ENCODE data around the gene FUT3. TPM values are rescaled to one million over a fixed set of nuclear protein-coding genes. Genes with fewer than 3 reads are reported as not detected.

FUT3 gene
- total and polyA plus RNA-seq, 9 of the 15 experiments (the other 6 are each of a cell fraction or from before 2014, with no cell fraction given), result 0.09 TPM; not detected in 8

DNA sequence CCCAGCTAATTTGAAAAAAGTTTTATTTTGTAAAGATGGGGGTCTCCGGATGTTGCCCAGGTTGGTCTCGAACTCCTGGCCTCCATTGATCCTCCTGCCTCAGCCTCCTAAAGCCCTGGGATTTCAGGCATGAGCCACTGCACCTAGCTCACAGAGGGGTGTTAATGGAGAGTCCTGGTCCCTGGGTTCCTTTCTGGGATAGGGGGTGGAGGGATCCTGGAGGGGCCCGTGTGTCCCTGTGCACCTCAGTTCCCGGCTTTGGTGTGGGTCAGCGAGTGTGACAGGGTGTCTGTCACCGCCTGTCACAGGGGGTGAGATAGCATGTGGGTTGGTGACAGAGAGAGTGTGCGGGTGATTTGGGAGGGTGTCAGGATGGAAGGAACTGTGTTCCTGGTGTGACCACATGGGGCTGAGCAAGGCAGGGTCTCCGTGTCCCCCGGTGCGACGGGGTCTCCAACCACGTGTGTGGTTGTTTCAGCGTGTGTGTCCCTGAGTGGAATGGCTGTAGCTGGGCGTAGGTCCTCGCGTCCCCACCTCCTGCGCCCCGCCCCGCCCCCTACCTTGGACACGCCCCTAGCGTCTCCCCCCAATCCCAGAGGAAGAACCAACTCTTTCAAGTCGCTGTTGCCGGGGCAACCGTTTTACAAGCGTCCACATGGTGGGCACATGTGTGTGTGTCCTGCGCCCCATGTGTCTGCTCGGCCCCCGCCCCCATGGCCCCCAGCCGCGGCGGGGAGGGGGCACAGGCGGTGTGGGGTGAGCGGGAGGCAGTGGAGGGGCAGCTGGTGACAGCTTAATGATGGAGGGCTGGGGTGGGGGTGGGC lies 49.2 kb downstream of the FUT3 start (continued):
- TF ChIP-seq, protein P1, sequence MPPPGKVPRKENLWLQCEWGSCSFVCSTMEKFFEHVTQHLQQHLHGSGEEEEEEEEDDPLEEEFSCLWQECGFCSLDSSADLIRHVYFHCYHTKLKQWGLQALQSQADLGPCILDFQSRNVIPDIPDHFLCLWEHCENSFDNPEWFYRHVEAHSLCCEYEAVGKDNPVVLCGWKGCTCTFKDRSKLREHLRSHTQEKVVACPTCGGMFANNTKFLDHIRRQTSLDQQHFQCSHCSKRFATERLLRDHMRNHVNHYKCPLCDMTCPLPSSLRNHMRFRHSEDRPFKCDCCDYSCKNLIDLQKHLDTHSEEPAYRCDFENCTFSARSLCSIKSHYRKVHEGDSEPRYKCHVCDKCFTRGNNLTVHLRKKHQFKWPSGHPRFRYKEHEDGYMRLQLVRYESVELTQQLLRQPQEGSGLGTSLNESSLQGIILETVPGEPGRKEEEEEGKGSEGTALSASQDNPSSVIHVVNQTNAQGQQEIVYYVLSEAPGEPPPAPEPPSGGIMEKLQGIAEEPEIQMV (tag; conservative IDR thresholded peaks at IDR 0.05; ENCODE audit: low read depth), result no peak
- TF ChIP-seq, protein P2, sequence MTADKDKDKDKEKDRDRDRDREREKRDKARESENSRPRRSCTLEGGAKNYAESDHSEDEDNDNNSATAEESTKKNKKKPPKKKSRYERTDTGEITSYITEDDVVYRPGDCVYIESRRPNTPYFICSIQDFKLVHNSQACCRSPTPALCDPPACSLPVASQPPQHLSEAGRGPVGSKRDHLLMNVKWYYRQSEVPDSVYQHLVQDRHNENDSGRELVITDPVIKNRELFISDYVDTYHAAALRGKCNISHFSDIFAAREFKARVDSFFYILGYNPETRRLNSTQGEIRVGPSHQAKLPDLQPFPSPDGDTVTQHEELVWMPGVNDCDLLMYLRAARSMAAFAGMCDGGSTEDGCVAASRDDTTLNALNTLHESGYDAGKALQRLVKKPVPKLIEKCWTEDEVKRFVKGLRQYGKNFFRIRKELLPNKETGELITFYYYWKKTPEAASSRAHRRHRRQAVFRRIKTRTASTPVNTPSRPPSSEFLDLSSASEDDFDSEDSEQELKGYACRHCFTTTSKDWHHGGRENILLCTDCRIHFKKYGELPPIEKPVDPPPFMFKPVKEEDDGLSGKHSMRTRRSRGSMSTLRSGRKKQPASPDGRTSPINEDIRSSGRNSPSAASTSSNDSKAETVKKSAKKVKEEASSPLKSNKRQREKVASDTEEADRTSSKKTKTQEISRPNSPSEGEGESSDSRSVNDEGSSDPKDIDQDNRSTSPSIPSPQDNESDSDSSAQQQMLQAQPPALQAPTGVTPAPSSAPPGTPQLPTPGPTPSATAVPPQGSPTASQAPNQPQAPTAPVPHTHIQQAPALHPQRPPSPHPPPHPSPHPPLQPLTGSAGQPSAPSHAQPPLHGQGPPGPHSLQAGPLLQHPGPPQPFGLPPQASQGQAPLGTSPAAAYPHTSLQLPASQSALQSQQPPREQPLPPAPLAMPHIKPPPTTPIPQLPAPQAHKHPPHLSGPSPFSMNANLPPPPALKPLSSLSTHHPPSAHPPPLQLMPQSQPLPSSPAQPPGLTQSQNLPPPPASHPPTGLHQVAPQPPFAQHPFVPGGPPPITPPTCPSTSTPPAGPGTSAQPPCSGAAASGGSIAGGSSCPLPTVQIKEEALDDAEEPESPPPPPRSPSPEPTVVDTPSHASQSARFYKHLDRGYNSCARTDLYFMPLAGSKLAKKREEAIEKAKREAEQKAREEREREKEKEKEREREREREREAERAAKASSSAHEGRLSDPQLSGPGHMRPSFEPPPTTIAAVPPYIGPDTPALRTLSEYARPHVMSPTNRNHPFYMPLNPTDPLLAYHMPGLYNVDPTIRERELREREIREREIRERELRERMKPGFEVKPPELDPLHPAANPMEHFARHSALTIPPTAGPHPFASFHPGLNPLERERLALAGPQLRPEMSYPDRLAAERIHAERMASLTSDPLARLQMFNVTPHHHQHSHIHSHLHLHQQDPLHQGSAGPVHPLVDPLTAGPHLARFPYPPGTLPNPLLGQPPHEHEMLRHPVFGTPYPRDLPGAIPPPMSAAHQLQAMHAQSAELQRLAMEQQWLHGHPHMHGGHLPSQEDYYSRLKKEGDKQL (CRISPR knock-in tag; IDR thresholded peaks at IDR 0.05; ENCODE audit: borderline replicate concordance), result no peak
- TF ChIP-seq CHD1 (IDR thresholded peaks at IDR 0.05; ENCODE audit: low read length) (no peak), NR3C1 (CRISPR knock-in tag; IDR thresholded peaks at IDR 0.05) (no peak), RFX1 (IDR thresholded peaks at IDR 0.05) (peak; percentile 89)
- TF ChIP-seq, protein P3, sequence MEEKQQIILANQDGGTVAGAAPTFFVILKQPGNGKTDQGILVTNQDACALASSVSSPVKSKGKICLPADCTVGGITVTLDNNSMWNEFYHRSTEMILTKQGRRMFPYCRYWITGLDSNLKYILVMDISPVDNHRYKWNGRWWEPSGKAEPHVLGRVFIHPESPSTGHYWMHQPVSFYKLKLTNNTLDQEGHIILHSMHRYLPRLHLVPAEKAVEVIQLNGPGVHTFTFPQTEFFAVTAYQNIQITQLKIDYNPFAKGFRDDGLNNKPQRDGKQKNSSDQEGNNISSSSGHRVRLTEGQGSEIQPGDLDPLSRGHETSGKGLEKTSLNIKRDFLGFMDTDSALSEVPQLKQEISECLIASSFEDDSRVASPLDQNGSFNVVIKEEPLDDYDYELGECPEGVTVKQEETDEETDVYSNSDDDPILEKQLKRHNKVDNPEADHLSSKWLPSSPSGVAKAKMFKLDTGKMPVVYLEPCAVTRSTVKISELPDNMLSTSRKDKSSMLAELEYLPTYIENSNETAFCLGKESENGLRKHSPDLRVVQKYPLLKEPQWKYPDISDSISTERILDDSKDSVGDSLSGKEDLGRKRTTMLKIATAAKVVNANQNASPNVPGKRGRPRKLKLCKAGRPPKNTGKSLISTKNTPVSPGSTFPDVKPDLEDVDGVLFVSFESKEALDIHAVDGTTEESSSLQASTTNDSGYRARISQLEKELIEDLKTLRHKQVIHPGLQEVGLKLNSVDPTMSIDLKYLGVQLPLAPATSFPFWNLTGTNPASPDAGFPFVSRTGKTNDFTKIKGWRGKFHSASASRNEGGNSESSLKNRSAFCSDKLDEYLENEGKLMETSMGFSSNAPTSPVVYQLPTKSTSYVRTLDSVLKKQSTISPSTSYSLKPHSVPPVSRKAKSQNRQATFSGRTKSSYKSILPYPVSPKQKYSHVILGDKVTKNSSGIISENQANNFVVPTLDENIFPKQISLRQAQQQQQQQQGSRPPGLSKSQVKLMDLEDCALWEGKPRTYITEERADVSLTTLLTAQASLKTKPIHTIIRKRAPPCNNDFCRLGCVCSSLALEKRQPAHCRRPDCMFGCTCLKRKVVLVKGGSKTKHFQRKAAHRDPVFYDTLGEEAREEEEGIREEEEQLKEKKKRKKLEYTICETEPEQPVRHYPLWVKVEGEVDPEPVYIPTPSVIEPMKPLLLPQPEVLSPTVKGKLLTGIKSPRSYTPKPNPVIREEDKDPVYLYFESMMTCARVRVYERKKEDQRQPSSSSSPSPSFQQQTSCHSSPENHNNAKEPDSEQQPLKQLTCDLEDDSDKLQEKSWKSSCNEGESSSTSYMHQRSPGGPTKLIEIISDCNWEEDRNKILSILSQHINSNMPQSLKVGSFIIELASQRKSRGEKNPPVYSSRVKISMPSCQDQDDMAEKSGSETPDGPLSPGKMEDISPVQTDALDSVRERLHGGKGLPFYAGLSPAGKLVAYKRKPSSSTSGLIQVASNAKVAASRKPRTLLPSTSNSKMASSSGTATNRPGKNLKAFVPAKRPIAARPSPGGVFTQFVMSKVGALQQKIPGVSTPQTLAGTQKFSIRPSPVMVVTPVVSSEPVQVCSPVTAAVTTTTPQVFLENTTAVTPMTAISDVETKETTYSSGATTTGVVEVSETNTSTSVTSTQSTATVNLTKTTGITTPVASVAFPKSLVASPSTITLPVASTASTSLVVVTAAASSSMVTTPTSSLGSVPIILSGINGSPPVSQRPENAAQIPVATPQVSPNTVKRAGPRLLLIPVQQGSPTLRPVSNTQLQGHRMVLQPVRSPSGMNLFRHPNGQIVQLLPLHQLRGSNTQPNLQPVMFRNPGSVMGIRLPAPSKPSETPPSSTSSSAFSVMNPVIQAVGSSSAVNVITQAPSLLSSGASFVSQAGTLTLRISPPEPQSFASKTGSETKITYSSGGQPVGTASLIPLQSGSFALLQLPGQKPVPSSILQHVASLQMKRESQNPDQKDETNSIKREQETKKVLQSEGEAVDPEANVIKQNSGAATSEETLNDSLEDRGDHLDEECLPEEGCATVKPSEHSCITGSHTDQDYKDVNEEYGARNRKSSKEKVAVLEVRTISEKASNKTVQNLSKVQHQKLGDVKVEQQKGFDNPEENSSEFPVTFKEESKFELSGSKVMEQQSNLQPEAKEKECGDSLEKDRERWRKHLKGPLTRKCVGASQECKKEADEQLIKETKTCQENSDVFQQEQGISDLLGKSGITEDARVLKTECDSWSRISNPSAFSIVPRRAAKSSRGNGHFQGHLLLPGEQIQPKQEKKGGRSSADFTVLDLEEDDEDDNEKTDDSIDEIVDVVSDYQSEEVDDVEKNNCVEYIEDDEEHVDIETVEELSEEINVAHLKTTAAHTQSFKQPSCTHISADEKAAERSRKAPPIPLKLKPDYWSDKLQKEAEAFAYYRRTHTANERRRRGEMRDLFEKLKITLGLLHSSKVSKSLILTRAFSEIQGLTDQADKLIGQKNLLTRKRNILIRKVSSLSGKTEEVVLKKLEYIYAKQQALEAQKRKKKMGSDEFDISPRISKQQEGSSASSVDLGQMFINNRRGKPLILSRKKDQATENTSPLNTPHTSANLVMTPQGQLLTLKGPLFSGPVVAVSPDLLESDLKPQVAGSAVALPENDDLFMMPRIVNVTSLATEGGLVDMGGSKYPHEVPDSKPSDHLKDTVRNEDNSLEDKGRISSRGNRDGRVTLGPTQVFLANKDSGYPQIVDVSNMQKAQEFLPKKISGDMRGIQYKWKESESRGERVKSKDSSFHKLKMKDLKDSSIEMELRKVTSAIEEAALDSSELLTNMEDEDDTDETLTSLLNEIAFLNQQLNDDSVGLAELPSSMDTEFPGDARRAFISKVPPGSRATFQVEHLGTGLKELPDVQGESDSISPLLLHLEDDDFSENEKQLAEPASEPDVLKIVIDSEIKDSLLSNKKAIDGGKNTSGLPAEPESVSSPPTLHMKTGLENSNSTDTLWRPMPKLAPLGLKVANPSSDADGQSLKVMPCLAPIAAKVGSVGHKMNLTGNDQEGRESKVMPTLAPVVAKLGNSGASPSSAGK (IDR thresholded peaks at IDR 0.05), result peak; percentile 41; the same call in 1 of the 2 replicates
- TF ChIP-seq, protein P4, sequence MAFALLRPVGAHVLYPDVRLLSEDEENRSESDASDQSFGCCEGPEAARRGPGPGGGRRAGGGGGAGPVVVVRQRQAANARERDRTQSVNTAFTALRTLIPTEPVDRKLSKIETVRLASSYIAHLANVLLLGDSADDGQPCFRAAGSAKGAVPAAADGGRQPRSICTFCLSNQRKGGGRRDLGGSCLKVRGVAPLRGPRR (CRISPR knock-in tag; IDR thresholded peaks at IDR 0.05), result no peak

All from K562 (cell line).